Central memory CD4-positive, alpha-beta T cell (primary cell): Measurements from ENCODE around the gene SLC25A26.
"Not testable (repeated sequence)": the region's sequence is repeated elsewhere in the genome, so short reads cannot be mapped to it uniquely, and the experiment has no call there.

ENCODE experiments used
- DNase-seq: peaks from one replicate; pipeline ENCODE4 v3.0.0; 2022

The SLC25A26 gene

DNA sequence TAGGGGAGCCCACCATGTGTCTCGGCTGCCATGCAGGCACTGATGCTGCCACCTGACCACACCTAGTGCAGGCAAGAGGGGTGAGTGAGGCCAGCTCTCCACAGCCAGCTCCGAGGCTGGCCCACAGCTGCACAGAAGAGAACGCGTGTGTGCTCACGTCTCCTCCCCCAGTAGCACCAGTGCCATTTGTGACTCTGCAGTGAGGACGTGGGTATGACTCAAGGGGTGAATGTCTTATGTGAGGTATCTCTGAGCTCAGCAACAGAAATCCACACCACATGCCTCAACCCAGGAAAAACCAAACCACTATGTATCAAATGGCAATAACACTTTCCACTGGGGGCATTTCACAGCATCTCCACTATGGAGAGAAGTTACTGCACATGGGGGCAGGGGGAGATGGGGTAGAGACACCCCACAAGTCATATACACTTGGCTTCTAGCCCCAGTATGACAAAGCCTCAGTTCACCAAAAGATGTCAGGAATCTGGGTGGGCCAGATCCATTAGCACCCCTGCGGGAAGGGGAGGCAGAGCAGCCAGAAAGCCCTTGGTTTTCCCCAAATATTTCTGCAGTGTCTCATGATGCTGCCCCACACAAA is 192.4 kb downstream of the SLC25A26 start:
- no peak for DNase-seq

DNA sequence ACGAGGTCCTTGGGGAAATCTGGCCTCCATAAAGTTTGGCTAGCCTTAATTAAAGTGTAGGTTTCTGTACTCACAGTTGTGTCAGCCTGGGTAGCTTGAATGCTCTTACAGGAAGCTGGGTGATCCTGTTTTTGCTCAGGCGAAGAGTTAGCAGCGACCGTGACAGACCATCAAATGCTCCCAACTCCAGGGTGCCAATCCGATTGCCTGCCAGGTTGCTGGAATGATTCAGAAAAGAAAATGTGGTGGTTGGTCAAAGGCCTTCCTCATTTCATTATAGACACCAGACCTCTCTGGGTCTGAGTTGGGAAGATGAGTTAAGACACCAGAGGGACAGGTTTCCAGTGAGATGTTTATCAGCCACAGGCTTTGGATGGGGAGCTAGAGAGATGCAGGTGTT is 194.0 kb downstream of the SLC25A26 start:
- DNase-seq = no peak

DNA sequence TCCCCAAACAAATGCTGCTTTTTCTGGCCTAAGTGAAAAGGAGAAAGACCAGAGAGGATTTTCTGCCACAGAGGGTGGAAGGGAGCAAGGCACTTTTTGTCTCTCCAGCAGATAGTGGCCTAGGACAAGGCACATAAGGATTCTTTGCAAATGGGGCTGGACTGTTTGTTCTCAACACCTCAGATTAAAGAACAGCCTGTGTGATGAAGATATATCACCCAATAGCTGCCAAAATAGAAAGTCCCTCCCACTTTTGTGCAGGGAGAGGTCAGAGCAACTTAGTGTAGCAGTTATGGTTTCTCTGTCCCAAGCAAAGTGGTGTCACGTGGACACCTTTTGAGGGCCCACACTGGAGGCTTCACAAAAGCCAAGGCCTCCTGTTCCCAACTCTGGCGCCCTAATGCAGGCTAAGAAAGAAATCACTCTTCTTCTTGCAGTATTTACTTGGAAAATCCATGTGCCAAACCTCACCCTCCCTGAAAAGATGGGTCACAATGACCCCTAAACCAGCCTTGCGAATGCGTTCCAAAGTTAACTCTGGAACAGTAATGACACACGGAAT is 195.1 kb downstream of the SLC25A26 start:
- DNase-seq = no peak

DNA sequence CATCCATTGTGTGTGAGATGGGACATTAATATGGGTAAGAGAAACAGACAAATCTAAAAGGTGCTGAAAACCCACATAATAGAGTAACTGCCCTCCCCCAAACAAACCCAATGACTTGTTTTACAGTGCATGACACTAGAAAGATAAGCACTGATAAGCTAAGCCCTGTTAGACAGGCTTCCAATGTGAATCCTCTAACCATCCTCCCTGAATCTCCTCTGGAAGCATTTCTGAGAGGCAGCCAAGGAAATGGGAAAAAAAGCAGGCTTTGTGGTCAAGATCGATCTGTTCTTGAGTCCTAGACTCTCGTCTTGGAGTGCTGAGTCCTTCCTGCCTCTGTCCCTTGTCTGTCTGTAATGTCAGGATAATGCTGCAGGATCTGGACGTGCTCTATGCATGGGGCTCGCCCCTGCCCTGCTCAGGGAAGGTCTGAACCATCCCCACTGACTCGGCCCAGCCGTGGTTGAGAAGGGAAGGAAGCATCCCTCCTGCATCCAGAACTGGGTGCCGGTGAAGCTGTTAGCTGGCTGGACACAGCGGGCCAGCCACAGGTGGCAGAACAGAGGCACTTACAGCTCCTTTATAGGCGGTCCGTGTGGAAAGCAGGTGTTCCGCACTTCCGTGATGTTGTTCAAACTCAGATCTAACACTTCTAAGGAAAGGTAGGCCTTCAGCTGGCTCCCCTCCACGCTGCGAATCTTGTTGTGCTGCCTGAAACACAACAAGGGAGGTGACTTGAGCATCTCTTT is 195.9 kb downstream of the SLC25A26 start:
- DNase-seq = no peak

DNA sequence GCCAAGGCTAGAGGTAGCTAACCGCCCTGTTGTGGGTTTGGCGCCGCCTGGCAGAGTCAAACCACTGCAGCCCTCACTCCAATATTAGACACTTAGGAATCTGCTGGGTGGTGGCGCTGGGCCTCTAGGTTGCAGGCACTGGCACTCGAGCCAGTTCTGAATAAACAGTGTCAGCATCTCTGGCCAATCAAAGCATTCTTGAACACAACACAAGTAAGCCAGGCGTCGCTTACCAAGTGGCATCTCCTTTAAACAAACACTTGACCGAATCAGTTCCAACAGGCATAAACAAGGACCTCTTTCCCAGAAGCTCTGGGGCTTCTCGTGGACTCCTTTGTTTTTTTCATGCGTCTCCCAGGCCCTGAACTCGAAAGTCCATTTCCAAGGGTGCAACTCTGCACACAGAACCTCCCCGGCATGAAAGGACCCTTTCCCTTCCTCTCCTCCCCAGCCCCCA is 197.7 kb downstream of the SLC25A26 start:
- no peak for DNase-seq

DNA sequence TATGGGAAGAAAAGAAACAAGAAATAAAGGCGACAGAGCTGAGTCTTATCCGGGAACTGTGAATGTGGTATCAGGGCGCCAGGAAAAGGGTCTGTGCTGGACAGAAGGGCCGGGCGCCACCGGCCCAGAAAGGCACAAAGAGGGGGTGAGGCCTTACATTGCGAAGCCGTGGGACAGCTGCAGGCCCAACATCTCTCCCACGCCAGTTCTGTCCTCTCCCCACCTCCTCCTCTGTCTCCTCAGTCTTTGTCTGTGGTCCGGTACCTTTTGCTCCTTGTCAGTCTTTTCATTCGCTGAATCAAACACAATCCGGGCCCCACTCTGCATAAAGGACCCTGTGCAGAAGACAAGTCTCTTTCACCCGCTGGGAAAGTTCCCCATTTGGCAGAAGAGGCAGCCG is 198.2 kb downstream of the SLC25A26 start:
- DNase-seq = no peak

DNA sequence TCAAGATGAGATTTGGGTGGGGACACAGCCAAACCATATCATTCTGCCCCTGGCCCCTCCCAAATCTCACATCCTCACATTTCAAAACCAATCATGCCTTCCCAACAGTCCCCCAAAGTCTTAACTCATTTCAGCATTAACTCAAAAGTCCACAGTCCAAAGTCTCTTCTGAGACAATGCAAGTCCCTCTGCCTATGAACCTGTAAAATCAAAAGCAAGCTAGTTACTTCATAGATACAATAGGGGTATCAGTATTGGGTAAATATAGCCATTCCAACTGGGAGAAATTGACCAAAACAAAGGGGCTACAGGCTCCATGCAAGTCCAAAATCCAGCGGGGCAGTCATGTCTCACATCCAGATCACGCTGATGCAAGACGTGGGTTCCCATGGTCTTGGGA is 200.3 kb downstream of the SLC25A26 start:
- DNase-seq = not testable (repeated sequence)

DNA sequence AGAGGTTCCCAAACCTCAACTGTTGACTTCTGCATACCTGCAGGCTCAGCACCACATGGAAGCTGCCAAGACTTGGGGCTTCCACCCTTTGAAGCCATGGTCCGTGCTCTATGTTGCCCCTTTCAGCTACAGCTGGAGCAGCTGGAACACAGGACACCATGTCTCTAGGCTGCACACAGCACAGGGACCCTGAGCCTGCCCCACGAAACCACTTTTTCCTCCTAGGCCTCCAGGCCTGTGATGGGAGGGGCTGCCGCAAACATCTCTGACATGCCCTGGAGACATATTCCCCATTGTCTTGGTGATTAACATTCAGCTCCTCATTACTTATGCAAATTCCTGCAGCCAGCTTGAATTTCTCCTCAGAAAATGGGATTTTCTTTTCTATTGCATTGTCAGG is 201.1 kb downstream of the SLC25A26 start:
- not testable (repeated sequence) for DNase-seq

DNA sequence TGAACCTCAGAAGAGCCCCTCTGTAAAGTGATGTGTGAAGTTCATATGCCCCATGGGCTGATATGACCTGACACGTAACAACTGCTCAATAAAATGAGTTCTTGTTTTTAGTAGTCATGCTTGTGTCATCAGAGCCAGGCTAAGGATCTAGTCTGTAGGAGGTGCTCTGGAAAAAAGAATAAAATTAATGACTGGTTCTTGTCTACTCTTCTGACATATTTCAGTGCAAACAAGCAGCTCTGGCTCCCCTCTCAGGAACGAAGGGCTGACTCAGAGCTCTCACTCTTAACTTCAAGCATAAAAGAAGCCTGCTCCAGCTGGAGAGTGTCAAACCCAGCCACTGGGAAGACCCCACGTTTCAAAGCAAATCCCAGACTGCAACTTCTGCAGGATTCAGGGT is 203.0 kb downstream of the SLC25A26 start:
- DNase-seq = no peak

DNA sequence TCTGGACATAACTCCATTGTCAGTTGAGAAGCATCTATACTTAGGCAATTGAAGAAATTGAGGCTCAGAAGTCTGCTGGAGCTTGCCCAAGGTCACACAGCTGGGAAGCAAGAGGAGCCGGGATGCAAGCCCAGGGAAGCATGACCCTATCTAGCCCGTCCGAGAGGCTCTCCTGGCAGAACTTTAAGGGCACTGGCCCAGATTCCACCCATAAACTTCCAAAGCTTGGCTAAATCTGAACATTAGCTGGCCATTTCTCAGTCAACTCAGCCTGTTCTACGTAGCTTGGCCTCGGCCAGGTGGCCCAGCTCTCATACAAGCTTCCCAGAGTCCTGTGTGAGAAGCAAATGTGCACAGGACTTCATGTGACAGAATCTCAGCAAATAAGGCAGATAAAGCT is 204.2 kb downstream of the SLC25A26 start:
- no peak for DNase-seq

DNA sequence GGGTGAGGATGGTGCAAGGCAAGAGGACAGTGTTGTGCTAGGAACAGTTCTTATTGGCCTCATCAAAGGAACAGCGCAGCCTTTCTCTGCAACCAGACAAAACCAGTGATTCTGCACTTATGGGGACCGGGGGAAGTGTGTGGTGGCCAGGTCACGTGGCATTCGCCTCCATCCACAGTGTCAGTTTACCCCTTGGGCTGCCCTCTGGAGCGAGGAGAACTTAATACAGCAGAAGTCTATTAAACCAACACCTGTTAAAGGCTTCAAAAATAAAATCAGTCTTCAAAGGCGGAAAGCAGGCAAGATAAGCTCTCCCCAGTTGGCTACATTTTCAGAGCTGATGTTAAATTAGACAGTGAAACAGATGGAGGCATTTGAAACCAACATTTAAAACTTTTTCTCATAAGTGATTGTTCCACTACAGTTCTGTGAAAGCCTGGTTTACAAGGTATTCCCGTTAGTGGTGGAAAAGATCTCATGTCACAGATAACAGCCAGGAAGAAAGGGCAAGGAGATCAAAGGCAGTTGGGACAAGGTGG is 204.8 kb downstream of the SLC25A26 start:
- DNase-seq = no peak

DNA sequence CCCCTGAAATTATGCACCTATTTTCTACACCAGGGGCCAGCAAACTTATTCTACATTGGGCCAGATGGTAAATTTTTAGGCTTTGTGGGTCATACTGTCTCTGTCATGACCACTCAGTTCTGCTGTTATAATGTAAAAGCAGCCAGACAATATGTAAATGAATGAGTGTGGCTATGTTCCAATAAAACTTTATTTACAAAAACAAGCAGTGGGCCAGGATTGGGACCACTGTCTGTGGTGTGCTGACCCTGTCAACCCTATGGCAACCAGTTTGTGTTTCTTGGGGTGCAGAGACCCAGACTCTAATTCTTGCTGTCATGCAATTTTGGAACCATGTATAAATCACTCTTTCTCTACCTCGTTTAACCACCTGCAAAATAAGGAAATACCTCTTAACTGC is 205.3 kb downstream of the SLC25A26 start:
- DNase-seq = no peak

DNA sequence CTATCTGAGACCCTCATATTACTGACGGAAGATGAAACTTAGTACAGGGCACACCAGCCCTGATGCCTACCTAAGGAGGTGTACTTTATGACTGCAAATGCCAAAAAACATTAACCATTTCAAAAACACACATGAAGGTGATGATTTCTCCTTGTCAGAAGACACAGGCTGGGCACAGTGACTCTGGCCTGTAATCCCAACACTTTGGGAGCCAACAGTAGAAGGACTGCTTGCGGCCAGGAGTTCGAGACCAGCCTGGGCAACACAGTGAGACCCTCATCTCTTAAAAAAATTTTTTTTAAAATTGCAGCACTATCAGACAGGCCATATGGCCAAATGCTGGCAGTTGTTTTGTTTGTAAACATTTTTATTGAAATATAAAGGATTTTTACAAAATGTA is 206.6 kb downstream of the SLC25A26 start:
- DNase-seq = no peak

DNA sequence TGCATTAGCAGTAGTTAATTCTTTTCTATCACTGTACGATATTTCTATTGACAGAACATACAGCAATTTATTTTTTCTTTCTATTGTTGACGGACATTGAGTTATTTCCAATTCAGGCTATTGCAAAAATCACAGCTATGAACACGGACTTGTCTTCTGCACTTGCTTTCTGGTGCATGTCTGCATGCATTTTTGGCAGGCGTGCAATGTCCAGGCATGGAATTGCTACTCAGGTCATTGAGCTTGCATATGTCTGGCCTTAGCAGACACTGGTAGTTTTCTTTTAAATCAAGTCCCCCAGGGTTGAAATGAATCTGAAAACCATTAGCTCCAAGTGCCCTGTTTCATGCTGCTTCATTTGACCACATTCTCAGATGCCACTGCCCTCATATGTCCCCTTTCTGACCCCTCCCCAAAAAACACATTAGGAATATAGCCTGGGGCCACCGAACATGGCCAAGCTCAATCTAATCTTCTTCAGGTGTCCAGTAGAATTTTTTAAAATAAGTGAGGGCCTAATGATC is 207.2 kb downstream of the SLC25A26 start:
- no peak for DNase-seq
